T-helper 1 cell treated with Interleukin-12 subunit alpha and Interleukin-12 subunit beta and Interleukin-4 antibody, amounts not matched to agents 30 ng/mL and 1 ng/mL, for 36 hours (primary cell): ENCODE data around the gene MEIS2. TPM values are rescaled to one million over a fixed set of nuclear protein-coding genes. Genes with fewer than 3 reads are reported as not detected.

ENCODE experiments used
- intact Hi-C: fragments of 100-400 bp; cut with micrococcal nuclease; formaldehyde crosslinking; loops from one replicate; pipeline ENCODE4 v1.15.1; 2024
- total RNA-seq: library from RNA; stranded (reverse); gene quantifications from 2 replicates; pipeline ENCODE4 v1.2.3, GENCODE V29; 2022

The MEIS2 gene
- total RNA-seq, 1 donor from 2014 or later, result not detected

- intact Hi-C loops, result no loop called here
These were observed 193.1 kb downstream of the MEIS2 start for GRCh38 chr15:36907295-36907694.

- intact Hi-C loops, result no loop called here
These were observed 194.4 kb downstream of the MEIS2 start for GRCh38 chr15:36905908-36906307.

GRCh38 chr15:36904715-36905114, 195.6 kb downstream of the MEIS2 start:
- intact Hi-C loops, result no loop called here

GRCh38 chr15:36903922-36904556, 196.3 kb downstream of the MEIS2 start:
- intact Hi-C loops, result no loop called here

- intact Hi-C loops, result no loop called here
These were observed 197.2 kb downstream of the MEIS2 start for GRCh38 chr15:36903195-36903594.

- intact Hi-C loops, result no loop called here
These were observed 199.3 kb downstream of the MEIS2 start for GRCh38 chr15:36901012-36901411.

GRCh38 chr15:36899696-36900095, 200.7 kb downstream of the MEIS2 start:
- intact Hi-C loops, result no loop called here

GRCh38 chr15:36898536-36899126, 201.7 kb downstream of the MEIS2 start:
- intact Hi-C loops, result no loop called here

GRCh38 chr15:36897834-36898233, 202.5 kb downstream of the MEIS2 start:
- intact Hi-C loops, result no loop called here

- intact Hi-C loops, result no loop called here
These were observed 203.4 kb downstream of the MEIS2 start for GRCh38 chr15:36896949-36897348.

GRCh38 chr15:36894075-36894474, 206.3 kb downstream of the MEIS2 start:
- intact Hi-C loops, result no loop called here

GRCh38 chr15:36893276-36893675, 207.1 kb downstream of the MEIS2 start:
- intact Hi-C loops, result no loop called here

- intact Hi-C loops, result no loop called here
These were observed 212.0 kb downstream of the MEIS2 start for GRCh38 chr15:36888011-36888992.

- intact Hi-C loops, result no loop called here
These were observed 213.0 kb downstream of the MEIS2 start for GRCh38 chr15:36887214-36887961.

GRCh38 chr15:36886701-36887100, 213.6 kb downstream of the MEIS2 start:
- intact Hi-C loops, result no loop called here

GRCh38 chr15:36886191-36886590, 214.2 kb downstream of the MEIS2 start:
- intact Hi-C loops, result no loop called here

GRCh38 chr15:36885771-36886170, 214.6 kb downstream of the MEIS2 start:
- intact Hi-C loops, result loop anchor here (2.0 kb wide), 1 partner anchor 1469 kb away; no protein-coding TSS in a partner anchor

GRCh38 chr15:36884936-36885635, 215.3 kb downstream of the MEIS2 start:
- intact Hi-C loops, result loop anchor here (2.0 to 5.0 kb wide), 2 partner anchors 1368 to 1470 kb away; no protein-coding TSS in a partner anchor

- intact Hi-C loops, result loop anchor here (2.0 to 5.0 kb wide), 2 partner anchors 1367 to 1470 kb away; no protein-coding TSS in a partner anchor
These were observed 215.9 kb downstream of the MEIS2 start for GRCh38 chr15:36884518-36884875.

- intact Hi-C loops, result loop anchor here (2.0 to 5.0 kb wide), 4 partner anchors 223 to 1471 kb away; no protein-coding TSS in a partner anchor
These were observed 216.4 kb downstream of the MEIS2 start for GRCh38 chr15:36883713-36884517.
